ENCODE data around the gene MUC5B.

Gene MUC5B

GRCh38 chr11:1230456-1231395 lies 7.9 kb downstream of the MUC5B start:
- H3K36me3 Mint-ChIP-seq, result no peaks in the 10 kb centered on the region
- H3K4me1 Mint-ChIP-seq, result no peaks in the 10 kb centered on the region
- H3K9me3 Mint-ChIP-seq, result no peaks in the 10 kb centered on the region
- no peak overlapping the region for H3K27ac Mint-ChIP-seq
- H3K27me3 Mint-ChIP-seq, result no peaks in the 10 kb centered on the region
- no peak overlapping the region for H3K4me3 Mint-ChIP-seq

- no peak overlapping the region for H3K27ac Mint-ChIP-seq
- no peaks in the 10 kb centered on the region for H3K4me1 Mint-ChIP-seq
These were observed 8.6 kb downstream of the MUC5B start for GRCh38 chr11:1231396-1232020.

GRCh38 chr11:1232021-1232882 lies 9.4 kb downstream of the MUC5B start:
- H3K4me1 Mint-ChIP-seq, result no peaks in the 10 kb centered on the region
- no peaks in the 10 kb centered on the region for H3K9me3 Mint-ChIP-seq
- no peaks in the 10 kb centered on the region for H3K36me3 Mint-ChIP-seq
- H3K27ac Mint-ChIP-seq, result no peak overlapping the region
- no peak overlapping the region for H3K4me3 Mint-ChIP-seq
- no peaks in the 10 kb centered on the region for H3K27me3 Mint-ChIP-seq

More at GRCh38 chr11:1231396-1232020, 8.6 kb downstream of the MUC5B start:
- Mint-ChIP-seq H3K4me3 (no peak overlapping the region), H3K36me3 (no peaks in the 10 kb centered on the region), H3K9me3 (no peaks in the 10 kb centered on the region), H3K27me3 (no peaks in the 10 kb centered on the region)

- Mint-ChIP-seq H3K27me3 (no peaks in the 10 kb centered on the region), H3K4me1 (no peaks in the 10 kb centered on the region), H3K4me3 (no peak overlapping the region), H3K27ac (no peak overlapping the region), H3K36me3 (no peaks in the 10 kb centered on the region), H3K9me3 (no peaks in the 10 kb centered on the region)
These were observed 10.0 kb downstream of the MUC5B start for GRCh38 chr11:1232883-1233321.

- no peaks in the 10 kb centered on the region for H3K27me3 Mint-ChIP-seq
- no peaks in the 10 kb centered on the region for H3K36me3 Mint-ChIP-seq
- no peaks in the 10 kb centered on the region for H3K4me1 Mint-ChIP-seq
- H3K27ac Mint-ChIP-seq, result no peak overlapping the region
- no peaks in the 10 kb centered on the region for H3K9me3 Mint-ChIP-seq
- no peak overlapping the region for H3K4me3 Mint-ChIP-seq
These were observed 10.6 kb downstream of the MUC5B start for GRCh38 chr11:1233351-1234053.

- Mint-ChIP-seq H3K4me1 (no peaks in the 10 kb centered on the region), H3K36me3 (no peaks in the 10 kb centered on the region), H3K9me3 (no peaks in the 10 kb centered on the region), H3K27ac (no peak overlapping the region), H3K27me3 (no peaks in the 10 kb centered on the region), H3K4me3 (no peak overlapping the region)
These were observed 11.3 kb downstream of the MUC5B start for GRCh38 chr11:1234054-1234720.

GRCh38 chr11:1234771-1235305 lies 12.0 kb downstream of the MUC5B start:
- Mint-ChIP-seq H3K4me3 (no peak overlapping the region), H3K27ac (no peak overlapping the region), H3K4me1 (no peaks in the 10 kb centered on the region), H3K9me3 (no peaks in the 10 kb centered on the region), H3K27me3 (no peaks in the 10 kb centered on the region), H3K36me3 (no peaks in the 10 kb centered on the region)

GRCh38 chr11:1235306-1235900 lies 12.5 kb downstream of the MUC5B start:
- H3K9me3 Mint-ChIP-seq, result no peaks in the 10 kb centered on the region
- no peak overlapping the region for H3K4me3 Mint-ChIP-seq
- no peaks in the 10 kb centered on the region for H3K36me3 Mint-ChIP-seq
- no peaks in the 10 kb centered on the region for H3K4me1 Mint-ChIP-seq
- H3K27ac Mint-ChIP-seq, result no peak overlapping the region
- no peaks in the 10 kb centered on the region for H3K27me3 Mint-ChIP-seq

GRCh38 chr11:1235901-1236315 lies 13.0 kb downstream of the MUC5B start:
- no peaks in the 10 kb centered on the region for H3K36me3 Mint-ChIP-seq
- H3K4me3 Mint-ChIP-seq, result no peak overlapping the region
- H3K4me1 Mint-ChIP-seq, result no peaks in the 10 kb centered on the region
- no peak overlapping the region for H3K27ac Mint-ChIP-seq
- no peaks in the 10 kb centered on the region for H3K27me3 Mint-ChIP-seq
- no peaks in the 10 kb centered on the region for H3K9me3 Mint-ChIP-seq

GRCh38 chr11:1236316-1237127 lies 13.7 kb downstream of the MUC5B start:
- no peaks in the 10 kb centered on the region for H3K36me3 Mint-ChIP-seq
- H3K9me3 Mint-ChIP-seq, result no peaks in the 10 kb centered on the region
- no peak overlapping the region for H3K4me3 Mint-ChIP-seq
- H3K4me1 Mint-ChIP-seq, result no peaks in the 10 kb centered on the region
- no peaks in the 10 kb centered on the region for H3K27me3 Mint-ChIP-seq
- no peak overlapping the region for H3K27ac Mint-ChIP-seq

- Mint-ChIP-seq H3K36me3 (no peaks in the 10 kb centered on the region), H3K9me3 (no peaks in the 10 kb centered on the region), H3K27ac (no peak overlapping the region), H3K4me1 (no peaks in the 10 kb centered on the region), H3K4me3 (no peak overlapping the region), H3K27me3 (no peaks in the 10 kb centered on the region)
These were observed 14.3 kb downstream of the MUC5B start for GRCh38 chr11:1237128-1237580.

- Mint-ChIP-seq H3K27me3 (no peaks in the 10 kb centered on the region), H3K27ac (no peak overlapping the region), H3K4me3 (no peak overlapping the region), H3K9me3 (no peaks in the 10 kb centered on the region), H3K36me3 (no peaks in the 10 kb centered on the region), H3K4me1 (no peaks in the 10 kb centered on the region)
These were observed 15.0 kb downstream of the MUC5B start for GRCh38 chr11:1237851-1238250.

GRCh38 chr11:1238767-1239595 lies 16.1 kb downstream of the MUC5B start:
- no peaks in the 10 kb centered on the region for H3K4me1 Mint-ChIP-seq
- H3K27me3 Mint-ChIP-seq, result no peaks in the 10 kb centered on the region
- H3K4me3 Mint-ChIP-seq, result no peak overlapping the region
- H3K9me3 Mint-ChIP-seq, result no peaks in the 10 kb centered on the region
- H3K27ac Mint-ChIP-seq, result no peak overlapping the region
- H3K36me3 Mint-ChIP-seq, result no peaks in the 10 kb centered on the region

Measured in activated naive CD4-positive, alpha-beta T cell treated with anti-CD3 and anti-CD28 coated beads, Interleukin-2, amount 50 U/mL, for 24 hours (primary cell).